ENCODE measurements around the gene FOCAD. TPM values are rescaled to one million over a fixed set of nuclear protein-coding genes. Genes with fewer than 3 reads are reported as not detected.

FOCAD gene
- total and polyA plus RNA-seq, 10 of the 15 experiments (the other 5 are each of a cell fraction or from before 2014, with no cell fraction given), result 13.7 to 93.0 (median 41.8) TPM

GRCh38 chr9:20650313-20650712 is 33.7 kb upstream of the FOCAD start (continued):
- TF ChIP-seq ZBTB4 (CRISPR knock-in tag; IDR thresholded peaks at IDR 0.05), result no peak
- TF ChIP-seq SREBF2 (IDR thresholded peaks at IDR 0.05; ENCODE audit: low read length), result no peak
- no peak for TF ChIP-seq RBBP5 (conservative IDR thresholded peaks at IDR 0.05)
- TF ChIP-seq EED (IDR thresholded peaks at IDR 0.05; ENCODE audit: low read depth), result no peak
- no peak for TF ChIP-seq SREBF1 (IDR thresholded peaks at IDR 0.05; ENCODE audit: low read length)

GRCh38 chr9:20650750-20651299 is 33.2 kb upstream of the FOCAD start:
- ChIA-PET RAD21 (ENCODE audit: unreplicated experiment) (interaction anchor here (1.5 to 4.0 kb wide), 2 partner anchors 10 to 22 kb away, joined by 3 to 19 read pairs; no protein-coding TSS in a partner anchor), POLR2A (no interaction called here), CTCF (interaction anchor here (1.3 kb wide), 1 partner anchor 11 kb away, joined by 4 read pairs; no protein-coding TSS in a partner anchor), SMC1A (ENCODE audit: uncharacterized antibody, unreplicated experiment) (interaction anchor here (1.2 to 5.6 kb wide), 4 partner anchors 9 to 33 kb away, joined by 3 to 50 read pairs (median 12); partner anchors contain the start of gene FOCAD)
- Histone ChIP-seq H3K9me3 (replicated peaks; ENCODE audit: control insufficient read depth, insufficient read depth, low read length) (no peaks in the 10 kb centered on the region), H3K9ac (ENCODE audit: control insufficient read depth, insufficient read depth, low read length) (no peak overlapping the region), H3K27me3 (replicated peaks in 1 of 2; ENCODE audit: control insufficient read depth in 2 of 2, insufficient read depth in 2 of 2, low read length in 1 of 2) (no peaks in the 10 kb centered on the region), H4K20me1 (ENCODE audit: control insufficient read depth, insufficient read depth) (no peaks in the 10 kb centered on the region), H3K36me3 (ENCODE audit: control insufficient read depth in 2 of 2, insufficient read depth in 2 of 2, low read length in 1 of 2) (no peaks in the 10 kb centered on the region), H3K27ac (ENCODE audit: control insufficient read depth, insufficient read depth) (no peak overlapping the region), H3K4me2 (ENCODE audit: control insufficient read depth, insufficient read depth) (no peak overlapping the region), H3K79me2 (ENCODE audit: control insufficient read depth, insufficient read depth, low read length) (no peaks in the 10 kb centered on the region), H2AFZ (ENCODE audit: control insufficient read depth, low read depth, low read length) (no peak overlapping the region), H3K4me1 (ENCODE audit: control insufficient read depth, insufficient read depth, low read length) (no peaks in the 10 kb centered on the region), H3K4me3 (no peak overlapping the region)
- intact Hi-C loops (cut with micrococcal nuclease; ENCODE audit: unreplicated experiment), result no loop called here
- no peak for DNase-seq (ENCODE audit: low read depth, low spot score)
- in situ Hi-C loops (cut with MboI), result no loop called here
- WGBS (ENCODE audit: insufficient coverage, insufficient replicate concordance, low lambda C conversion rate, missing lambda C conversion rate), result 31% methylated on average over 4 of the region's 4 CpGs
- TF ChIP-seq SKIL (IDR thresholded peaks at IDR 0.05; ENCODE audit: low read depth, poor library complexity, severe bottlenecking) (no peak), SREBF1 (IDR thresholded peaks at IDR 0.05; ENCODE audit: low read length) (no peak), ZSCAN29 (IDR thresholded peaks at IDR 0.05) (no peak), NBN (IDR thresholded peaks at IDR 0.05) (no peak), RFX5 (IDR thresholded peaks at IDR 0.05; ENCODE audit: low read depth, low read length) (no peak), BRCA1 (IDR thresholded peaks at IDR 0.05; ENCODE audit: low read depth, low read length) (no peak), WRNIP1 (IDR thresholded peaks at IDR 0.05; ENCODE audit: borderline replicate concordance, low read depth, low read length) (no peak), POLR2AphosphoS2 (IDR thresholded peaks at IDR 0.05; ENCODE audit: low read depth, low read length) (no peak), ZNF24 (IDR thresholded peaks at IDR 0.05) (no peak), ZNF217 (IDR thresholded peaks at IDR 0.05) (no peak), SMC3 (IDR thresholded peaks at IDR 0.05; ENCODE audit: borderline replicate concordance, low read length) (no peak)
- TF ChIP-seq, protein P1, sequence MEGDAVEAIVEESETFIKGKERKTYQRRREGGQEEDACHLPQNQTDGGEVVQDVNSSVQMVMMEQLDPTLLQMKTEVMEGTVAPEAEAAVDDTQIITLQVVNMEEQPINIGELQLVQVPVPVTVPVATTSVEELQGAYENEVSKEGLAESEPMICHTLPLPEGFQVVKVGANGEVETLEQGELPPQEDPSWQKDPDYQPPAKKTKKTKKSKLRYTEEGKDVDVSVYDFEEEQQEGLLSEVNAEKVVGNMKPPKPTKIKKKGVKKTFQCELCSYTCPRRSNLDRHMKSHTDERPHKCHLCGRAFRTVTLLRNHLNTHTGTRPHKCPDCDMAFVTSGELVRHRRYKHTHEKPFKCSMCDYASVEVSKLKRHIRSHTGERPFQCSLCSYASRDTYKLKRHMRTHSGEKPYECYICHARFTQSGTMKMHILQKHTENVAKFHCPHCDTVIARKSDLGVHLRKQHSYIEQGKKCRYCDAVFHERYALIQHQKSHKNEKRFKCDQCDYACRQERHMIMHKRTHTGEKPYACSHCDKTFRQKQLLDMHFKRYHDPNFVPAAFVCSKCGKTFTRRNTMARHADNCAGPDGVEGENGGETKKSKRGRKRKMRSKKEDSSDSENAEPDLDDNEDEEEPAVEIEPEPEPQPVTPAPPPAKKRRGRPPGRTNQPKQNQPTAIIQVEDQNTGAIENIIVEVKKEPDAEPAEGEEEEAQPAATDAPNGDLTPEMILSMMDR (IDR thresholded peaks at IDR 0.05 in 2 of 3, conservative IDR thresholded peaks at IDR 0.05 in 1 of 3; ENCODE audit: control insufficient read depth in 2 of 3, extremely low read depth in 1 of 3, insufficient read depth in 1 of 3, low read depth in 3 of 3, low read length in 3 of 3), result no peak
- no peak for FAIRE-seq
- no peak for ATAC-seq
- no TSS peak for BruUV-seq (replicated peaks)
